ENCODE data around the gene CTSW.

Gene CTSW

GRCh38 chr11:65873318-65874156 is 6.1 kb upstream of the CTSW start:
- H3K36me3 ChIP-seq (ENCODE audit: control insufficient read depth, insufficient read depth, low read length) = no peaks in the 10 kb centered on the region
- H2AFZ ChIP-seq = peak overlapping the region; percentile 92
- no peaks in the 10 kb centered on the region for H3K27me3 ChIP-seq (ENCODE audit: control insufficient read depth, insufficient read depth, low read length)
- peak overlapping the region; percentile 86 for H3K4me2 ChIP-seq (ENCODE audit: low read length)
- no peak for TF ChIP-seq CTCF (IDR thresholded peaks at IDR 0.05)
- H3K9me3 ChIP-seq (ENCODE audit: control insufficient read depth, low read length) = no peaks in the 10 kb centered on the region
- peak overlapping the region; percentile 76 for H3K27ac ChIP-seq
- no peaks in the 10 kb centered on the region for H3K4me1 ChIP-seq
- peak overlapping the region; percentile 60 for H3K4me3 ChIP-seq (ENCODE audit: low read depth, low read length)
- no peaks in the 10 kb centered on the region for H3K79me2 ChIP-seq
- H3K9ac ChIP-seq = no peak overlapping the region

DNA sequence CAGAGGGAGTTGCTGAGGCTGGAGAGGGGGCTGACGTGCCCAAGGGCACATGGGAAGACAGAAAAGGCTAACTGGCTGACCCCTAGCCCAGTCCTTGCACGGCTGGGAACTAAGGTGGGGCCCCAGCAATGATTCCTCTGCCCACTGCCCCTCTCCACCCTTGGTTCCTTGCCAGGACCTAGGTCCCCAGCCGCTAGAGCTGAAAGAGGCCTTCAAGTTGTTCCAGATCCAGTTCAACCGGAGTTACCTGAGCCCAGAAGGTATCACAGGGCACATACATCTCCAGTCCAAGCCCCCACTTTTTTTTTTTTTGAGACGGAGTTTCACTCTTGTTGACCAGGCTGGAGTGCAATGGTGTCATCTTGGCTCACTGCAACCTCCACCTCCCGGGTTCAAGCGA is 390 bp downstream of the CTSW start:
- Histone ChIP-seq H3K79me2 (no peaks in the 10 kb centered on the region), H3K4me2 (ENCODE audit: low read length) (no peak overlapping the region), H3K27me3 (ENCODE audit: control insufficient read depth, insufficient read depth, low read length) (no peaks in the 10 kb centered on the region), H3K4me1 (no peaks in the 10 kb centered on the region), H3K4me3 (ENCODE audit: low read depth, low read length) (no peak overlapping the region), H3K9me3 (ENCODE audit: control insufficient read depth, low read length) (no peaks in the 10 kb centered on the region), H3K36me3 (ENCODE audit: control insufficient read depth, insufficient read depth, low read length) (no peaks in the 10 kb centered on the region), H2AFZ (no peak overlapping the region), H3K9ac (no peak overlapping the region), H3K27ac (no peak overlapping the region)
- TF ChIP-seq CTCF (IDR thresholded peaks at IDR 0.05) = no peak

- no peak overlapping the region for H3K27ac ChIP-seq
- no peak overlapping the region for H3K9ac ChIP-seq
- H3K4me2 ChIP-seq (ENCODE audit: low read length) = no peak overlapping the region
- H3K27me3 ChIP-seq (ENCODE audit: control insufficient read depth, insufficient read depth, low read length) = no peaks in the 10 kb centered on the region
- H3K36me3 ChIP-seq (ENCODE audit: control insufficient read depth, insufficient read depth, low read length) = no peaks in the 10 kb centered on the region
- no peaks in the 10 kb centered on the region for H3K4me1 ChIP-seq
- H3K9me3 ChIP-seq (ENCODE audit: control insufficient read depth, low read length) = no peaks in the 10 kb centered on the region
- no peaks in the 10 kb centered on the region for H3K79me2 ChIP-seq
- no peak for TF ChIP-seq CTCF (IDR thresholded peaks at IDR 0.05)
- no peak overlapping the region for H2AFZ ChIP-seq
- no peak overlapping the region for H3K4me3 ChIP-seq (ENCODE audit: low read depth, low read length)
Measured at GRCh38 chr11:65880844-65881421, 1.3 kb downstream of the CTSW start.

DNA sequence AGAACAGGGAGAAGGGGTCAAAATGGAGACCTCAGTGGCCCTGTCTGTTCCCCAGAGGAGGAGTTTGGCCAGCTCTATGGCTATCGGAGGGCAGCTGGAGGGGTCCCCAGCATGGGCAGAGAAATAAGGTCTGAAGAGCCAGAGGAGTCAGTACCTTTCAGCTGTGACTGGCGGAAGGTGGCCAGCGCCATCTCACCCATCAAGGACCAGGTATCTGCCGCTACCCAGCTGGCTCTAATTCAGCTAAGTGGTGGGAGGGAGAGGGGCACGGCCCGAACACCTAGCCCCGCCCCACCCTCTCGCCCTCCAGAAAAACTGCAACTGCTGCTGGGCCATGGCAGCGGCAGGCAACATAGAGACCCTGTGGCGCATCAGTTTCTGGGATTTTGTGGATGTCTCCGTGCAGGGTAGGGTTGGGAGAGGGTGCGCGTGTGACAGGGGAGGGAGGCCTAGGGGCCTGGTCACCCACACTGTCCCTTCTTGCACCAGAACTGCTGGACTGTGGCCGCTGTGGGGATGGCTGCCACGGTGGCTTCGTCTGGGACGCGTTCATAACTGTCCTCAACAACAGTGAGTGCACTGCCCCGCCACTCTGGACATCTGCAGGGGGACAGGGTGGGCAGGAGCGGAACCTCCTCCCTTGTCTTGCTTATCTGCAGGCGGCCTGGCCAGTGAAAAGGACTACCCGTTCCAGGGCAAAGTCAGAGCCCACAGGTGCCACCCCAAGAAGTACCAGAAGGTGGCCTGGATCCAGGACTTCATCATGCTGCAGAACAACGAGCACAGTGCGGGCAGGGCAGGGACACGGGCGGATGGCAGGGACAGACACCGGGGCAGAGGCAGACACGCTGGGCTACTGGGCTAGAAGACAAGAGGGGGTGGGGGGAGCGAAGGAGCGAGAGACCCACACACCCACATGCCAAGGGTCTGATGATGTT is 2.8 kb downstream of the CTSW start:
- Histone ChIP-seq H3K27ac (no peak overlapping the region), H3K4me1 (peaks cover 1% of the 10 kb centered on the region), H3K9me3 (ENCODE audit: control insufficient read depth, low read length) (no peaks in the 10 kb centered on the region), H3K79me2 (no peaks in the 10 kb centered on the region), H3K27me3 (ENCODE audit: control insufficient read depth, insufficient read depth, low read length) (no peaks in the 10 kb centered on the region), H3K36me3 (ENCODE audit: control insufficient read depth, insufficient read depth, low read length) (no peaks in the 10 kb centered on the region), H3K4me2 (ENCODE audit: low read length) (no peak overlapping the region), H3K4me3 (ENCODE audit: low read depth, low read length) (no peak overlapping the region), H3K9ac (no peak overlapping the region), H2AFZ (no peak overlapping the region)
- TF ChIP-seq CTCF (IDR thresholded peaks at IDR 0.05) = no peak
